Activated T-cell treated with anti-CD3 and anti-CD28 coated beads, Interleukin-2, amount 50 U/mL, for 48 hours (primary cell): ENCODE measurements around the gene PDCD5.
"Not testable (repeated sequence)": the region's sequence is repeated elsewhere in the genome, so short reads cannot be mapped to it uniquely, and the experiment has no call there.

Experiments used
- DNase-seq, 2 experiments: peaks; one replicate each; pipeline ENCODE4 v3.0.0-alpha.2; 2020

Gene PDCD5

DNA sequence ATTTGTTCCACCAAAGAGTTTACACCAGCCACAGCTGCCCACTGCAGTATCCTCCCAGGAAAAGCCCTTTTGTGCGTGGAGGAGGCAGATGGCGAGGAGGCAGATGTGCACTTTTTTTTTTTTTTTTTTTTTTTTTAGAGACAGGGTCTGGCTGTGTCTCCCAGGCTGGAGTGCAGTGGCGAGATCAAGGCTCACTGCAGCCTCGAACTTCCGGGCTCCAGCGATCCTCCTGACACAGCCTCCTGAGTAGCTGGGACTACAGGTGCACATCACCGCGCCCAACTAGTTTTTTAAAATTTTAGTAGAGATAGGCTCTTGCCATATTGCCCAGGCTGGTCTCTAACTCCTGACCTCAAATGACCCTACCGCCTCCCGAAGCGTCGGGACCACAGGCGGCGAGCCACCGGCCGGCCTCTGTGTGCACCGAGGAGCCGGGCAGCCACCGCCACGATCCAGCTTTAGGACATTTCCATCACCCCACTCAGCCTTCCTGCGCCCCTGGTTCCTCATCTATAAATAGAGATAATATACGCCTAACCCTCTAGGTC lies 563 bp upstream of the PDCD5 start:
- no peak for DNase-seq

DNA sequence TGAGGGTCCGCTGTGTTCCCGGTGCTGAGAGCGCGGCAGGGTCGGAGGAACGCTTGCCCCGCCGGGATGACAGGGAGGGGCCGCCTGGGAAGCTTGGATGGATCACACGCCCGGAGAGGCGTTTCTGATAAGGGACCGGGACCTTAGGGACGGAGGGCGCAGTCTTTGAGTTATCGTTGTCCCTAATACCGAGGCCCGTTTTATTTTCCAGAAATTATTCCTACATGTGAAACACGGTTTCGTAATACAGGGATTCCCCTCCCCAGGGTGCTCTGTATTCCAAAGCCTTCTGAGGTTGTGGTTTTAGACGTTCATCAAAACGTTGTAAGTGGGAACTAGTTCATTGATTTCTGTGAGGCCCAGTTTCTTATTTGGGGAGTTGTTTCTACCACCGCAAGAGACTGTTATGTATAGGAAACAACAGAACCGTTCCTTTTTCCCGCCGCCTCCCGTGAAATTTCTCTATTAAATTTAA lies 752 bp downstream of the PDCD5 start:
- no peak for DNase-seq

DNA sequence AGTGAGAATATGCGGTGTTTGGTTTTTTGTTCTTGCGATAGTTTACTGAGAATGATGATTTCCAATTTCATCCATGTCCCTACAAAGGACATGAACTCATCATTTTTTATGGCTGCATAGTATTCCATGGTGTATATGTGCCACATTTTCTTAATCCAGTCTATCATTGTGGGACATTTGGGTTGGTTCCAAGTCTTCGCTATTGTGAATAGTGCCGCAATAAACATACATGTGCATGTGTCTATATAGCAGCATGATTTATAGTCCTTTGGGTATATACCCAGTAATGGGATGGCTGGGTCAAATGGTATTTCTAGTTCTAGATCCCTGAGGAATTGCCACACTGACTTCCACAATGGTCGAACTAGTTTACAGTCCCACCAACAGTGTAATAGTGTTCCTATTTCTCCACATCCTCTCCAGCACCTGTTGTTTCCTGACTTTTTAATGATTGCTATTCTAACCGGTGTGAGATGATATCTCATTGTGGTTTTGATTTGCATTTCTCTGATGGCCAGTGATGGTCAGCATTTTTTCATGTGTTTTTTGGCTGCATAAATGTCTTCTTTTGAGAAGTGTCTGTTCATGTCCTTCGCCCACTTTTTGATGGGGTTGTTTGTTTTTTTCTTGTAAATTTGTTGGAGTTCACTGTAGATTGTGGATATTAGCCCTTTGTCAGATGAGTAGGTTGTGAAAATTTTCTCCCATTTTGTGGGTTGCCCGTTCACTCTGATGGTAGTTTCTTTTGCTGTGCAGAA lies 6.9 kb downstream of the PDCD5 start:
- DNase-seq, result not testable (repeated sequence)

DNA sequence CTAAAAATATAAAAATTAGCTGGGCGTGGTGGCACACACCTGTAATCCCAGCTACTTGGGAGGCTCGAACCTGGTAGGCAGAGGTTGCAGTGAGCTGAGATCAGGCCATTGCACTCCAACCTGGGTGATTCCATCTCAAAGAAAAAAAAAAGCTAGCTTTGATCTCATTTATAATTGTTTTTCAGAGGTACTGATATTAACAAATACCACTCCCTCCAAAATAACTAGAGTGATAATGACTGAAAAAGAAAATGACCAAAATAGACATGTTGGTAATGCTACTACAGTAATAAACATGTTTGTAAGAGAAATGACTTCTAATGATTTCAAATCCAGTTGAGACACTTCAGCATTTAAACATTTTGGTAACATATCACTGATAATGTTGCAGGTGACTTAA lies 13.0 kb downstream of the PDCD5 start:
- DNase-seq, result no peak

DNA sequence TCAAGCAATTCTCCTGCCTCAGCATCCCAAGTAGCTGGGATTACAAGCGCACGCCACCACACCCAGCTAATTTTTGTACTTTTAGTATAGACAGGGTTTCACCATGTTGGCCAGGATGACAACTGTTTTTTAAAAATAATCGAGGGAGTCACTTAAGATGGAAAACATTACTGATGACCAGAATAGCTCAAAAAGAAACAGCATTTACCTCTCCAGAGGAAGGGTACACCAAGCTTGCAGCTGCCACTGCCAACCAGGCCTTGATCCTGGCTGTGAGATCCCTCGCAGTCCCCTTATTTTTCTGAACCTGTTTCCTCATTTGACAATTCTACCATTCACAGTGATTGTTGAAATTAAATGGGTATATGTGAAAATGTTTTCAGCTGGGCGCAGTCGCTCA lies 14.5 kb downstream of the PDCD5 start:
- DNase-seq, result no peak

DNA sequence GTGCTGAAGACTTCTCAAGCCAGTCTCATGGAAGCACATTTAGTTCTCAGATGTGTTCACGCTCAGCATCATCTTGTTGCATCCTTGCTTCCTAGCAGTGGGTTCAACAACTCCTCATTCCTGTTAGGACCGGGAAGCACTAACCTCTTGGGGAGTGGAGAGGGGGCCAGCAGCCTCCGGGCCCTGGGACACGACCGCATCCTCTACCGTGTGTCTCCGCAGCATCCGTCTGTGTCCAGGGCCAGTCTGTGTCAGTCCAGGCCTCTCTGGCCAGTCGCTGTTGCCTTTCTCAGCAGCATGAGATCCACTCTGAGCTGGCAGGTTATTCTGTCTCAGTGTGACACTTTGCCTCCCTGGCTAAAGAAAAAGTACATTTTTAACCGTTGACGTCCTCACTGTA lies 17.0 kb downstream of the PDCD5 start:
- no peak for DNase-seq

DNA sequence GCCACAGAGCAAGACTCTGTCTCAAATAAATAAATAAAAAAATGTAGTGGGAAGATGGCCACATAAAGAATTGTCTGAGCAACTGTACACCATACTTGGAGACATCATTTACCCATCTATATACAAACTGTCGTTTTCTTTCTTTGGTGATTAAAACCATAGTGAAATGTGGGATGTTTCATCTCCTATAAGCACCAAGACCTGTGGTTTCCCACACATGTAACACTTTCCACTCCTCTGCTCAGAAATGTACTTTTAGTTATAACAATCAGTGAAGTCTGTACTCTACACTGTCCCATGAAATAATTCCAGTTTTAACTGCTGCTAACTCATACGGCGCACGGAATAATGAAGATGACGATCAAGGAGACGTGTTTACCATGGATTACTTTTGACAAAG lies 18.3 kb downstream of the PDCD5 start:
- no peak for DNase-seq

DNA sequence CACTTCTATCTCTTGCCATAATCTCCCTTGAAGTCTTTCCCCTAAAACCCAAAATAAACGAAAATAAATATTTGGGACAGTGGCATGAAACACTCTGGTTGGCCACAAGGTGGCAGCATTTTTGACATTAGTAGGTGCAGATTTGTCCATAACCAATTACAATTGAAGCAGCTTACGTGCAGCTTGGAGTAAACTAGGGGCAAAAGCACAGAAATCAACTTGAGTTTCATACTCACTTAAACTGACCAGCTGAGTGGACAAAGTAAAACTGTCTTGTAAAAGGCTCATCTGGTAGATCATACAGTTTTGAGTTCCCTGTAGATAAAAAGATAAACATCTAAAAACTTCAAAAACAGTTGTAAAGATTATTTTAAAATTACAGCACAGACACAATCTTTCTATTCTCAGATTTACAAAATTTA lies 18.8 kb downstream of the PDCD5 start:
- DNase-seq, result peak in 1 of 2 experiments; percentile 31

DNA sequence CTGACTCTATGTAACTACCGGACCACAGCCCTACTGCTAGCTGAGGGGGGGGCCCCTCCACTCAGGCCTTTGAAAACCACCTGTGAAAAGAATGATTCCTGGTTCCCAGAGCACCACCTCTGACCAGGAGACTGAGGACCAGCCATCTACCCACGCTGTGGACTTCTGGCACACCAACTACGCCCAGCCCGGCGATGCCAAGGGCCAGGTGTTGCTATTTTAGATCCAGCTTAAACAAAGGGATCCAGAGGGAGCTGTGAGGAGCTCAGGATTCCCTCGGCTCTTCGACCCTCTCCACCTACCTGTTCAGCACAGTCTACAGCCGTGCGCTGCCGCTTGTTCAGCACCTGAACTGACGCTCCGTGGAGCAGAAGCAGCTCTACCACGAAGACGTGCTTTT lies 23.0 kb downstream of the PDCD5 start:
- DNase-seq, result no peak

DNA sequence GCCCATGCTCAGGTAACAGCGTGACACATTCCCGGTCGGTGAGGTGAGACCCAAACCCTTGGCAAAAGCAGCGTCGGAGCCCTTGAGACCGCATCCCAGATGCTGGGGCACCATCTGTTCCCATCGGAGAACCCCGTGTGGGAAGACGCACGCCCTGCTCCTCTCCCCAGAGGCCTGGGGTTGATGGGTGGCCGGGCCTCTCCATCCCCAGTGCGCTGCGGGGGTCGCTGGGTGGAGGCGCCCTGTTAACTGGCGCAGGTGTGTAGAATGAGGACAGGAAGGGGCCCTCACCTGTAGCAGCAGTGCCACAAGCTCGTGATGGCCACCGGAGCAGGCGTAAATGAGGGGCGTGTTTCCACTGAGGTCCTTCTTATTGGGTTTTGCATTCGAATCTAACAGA lies 24.6 kb downstream of the PDCD5 start:
- no peak for DNase-seq

DNA sequence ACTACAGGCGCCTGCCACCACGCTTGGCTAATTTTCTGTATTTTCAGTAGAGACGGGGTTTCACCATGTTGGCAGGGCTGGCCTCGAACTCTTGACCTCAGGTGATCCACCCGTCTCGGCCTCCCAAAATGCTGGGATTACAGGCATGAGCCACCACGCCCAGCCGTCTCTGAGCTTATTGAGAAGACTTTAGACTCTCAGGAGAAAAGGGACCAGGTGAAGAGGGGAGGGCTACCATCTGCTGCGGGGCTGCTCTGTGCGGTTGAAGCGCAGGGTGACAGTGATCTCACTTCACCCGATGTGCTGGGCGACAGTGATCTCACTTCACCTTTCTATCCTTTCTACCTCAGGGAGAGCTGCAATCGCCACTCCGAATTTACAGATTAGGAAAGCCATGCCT lies 25.3 kb downstream of the PDCD5 start:
- no peak for DNase-seq

DNA sequence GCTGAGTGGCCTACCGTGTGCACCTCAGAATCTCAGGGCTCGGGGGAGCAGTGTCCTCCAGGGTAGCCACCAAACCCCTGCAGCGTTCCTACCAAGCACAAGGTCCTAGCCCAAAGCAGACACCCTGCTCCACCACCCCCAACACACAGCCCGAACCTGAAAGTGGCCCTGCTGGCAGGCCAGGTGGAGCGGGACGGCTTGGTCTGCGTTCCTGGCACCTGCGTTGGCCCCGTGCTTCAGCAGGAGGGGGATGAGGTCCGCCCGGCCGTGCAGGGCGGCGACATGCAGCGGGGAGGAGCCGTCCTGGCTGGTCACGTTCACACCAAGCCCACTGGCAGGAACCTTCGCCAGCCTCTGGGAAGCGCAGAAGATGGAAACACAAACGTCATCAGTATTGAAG lies 26.5 kb downstream of the PDCD5 start:
- no peak for DNase-seq

DNA sequence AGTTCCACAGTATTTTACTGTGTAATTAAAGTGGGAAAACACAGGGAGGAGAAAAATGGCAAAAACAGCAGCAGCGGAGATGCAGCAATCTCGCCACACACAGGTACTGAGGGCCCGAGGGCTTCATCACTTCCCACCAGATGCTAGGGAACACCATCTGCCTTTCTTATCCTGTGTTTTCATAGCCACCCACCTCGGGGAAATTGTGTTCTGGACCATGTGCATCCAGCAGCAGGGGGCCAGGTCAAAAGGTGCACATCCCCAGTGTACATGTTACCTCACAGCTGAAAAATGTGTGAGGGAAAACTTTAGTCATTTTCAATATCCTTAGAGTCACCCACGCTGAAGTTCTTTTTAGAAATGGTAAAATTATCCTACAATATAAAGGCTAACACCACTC lies 30.2 kb downstream of the PDCD5 start:
- DNase-seq, result no peak

DNA sequence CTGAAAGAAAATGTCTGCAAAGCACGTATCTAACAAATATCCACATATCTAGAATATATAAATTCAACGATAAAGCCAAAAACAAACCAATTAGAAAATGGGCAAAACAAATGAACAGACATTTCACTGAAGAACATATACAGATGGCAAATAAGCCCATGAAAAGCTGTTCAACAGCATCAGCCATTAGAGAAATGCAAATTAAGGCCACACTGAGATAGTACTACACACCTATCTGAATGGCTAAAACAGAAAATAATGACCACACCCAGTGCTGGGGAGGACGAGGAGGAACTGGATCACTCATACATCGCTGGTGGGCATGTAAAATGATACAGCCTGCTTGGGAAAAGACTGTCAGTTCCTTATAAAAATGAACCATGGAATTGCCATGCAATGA lies 32.0 kb downstream of the PDCD5 start:
- no peak for DNase-seq

DNA sequence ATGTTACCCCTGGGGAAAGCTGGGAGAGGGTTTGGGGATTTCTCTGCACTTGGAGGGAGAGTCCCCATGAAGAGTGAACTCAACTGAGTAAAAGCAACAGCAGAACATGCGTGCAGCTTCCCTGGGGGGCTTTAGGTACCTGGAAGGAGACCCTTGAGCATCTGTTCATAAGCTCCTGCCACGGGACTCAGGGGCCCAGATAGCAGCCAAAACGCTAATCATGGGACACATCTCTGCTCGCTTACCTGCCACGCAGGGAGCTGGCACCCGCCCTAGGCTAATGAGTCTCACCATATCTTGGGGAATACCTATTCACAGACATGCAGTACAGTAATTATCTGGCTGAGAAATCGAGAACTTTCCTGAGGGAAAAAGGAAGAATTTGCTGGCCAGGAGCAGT lies 33.9 kb downstream of the PDCD5 start:
- no peak for DNase-seq

DNA sequence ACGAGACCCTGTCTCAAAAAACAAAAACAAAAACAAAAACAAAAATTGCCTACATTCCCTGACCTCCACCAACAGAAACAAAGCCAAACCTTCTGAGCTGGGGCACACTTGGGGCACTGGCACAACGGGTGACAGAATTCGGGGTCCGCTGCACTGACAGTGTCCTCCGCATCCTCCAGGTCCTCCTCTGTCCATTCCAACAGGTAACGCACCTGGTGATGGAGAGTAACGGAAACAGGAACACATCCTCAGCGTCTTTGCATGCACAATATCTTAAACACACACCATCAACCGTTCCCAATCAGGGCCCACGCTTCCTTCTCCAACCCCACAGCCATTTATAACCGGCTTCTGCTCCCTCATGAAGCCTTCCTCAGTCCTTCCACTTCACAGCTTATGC lies 34.6 kb downstream of the PDCD5 start:
- no peak for DNase-seq

DNA sequence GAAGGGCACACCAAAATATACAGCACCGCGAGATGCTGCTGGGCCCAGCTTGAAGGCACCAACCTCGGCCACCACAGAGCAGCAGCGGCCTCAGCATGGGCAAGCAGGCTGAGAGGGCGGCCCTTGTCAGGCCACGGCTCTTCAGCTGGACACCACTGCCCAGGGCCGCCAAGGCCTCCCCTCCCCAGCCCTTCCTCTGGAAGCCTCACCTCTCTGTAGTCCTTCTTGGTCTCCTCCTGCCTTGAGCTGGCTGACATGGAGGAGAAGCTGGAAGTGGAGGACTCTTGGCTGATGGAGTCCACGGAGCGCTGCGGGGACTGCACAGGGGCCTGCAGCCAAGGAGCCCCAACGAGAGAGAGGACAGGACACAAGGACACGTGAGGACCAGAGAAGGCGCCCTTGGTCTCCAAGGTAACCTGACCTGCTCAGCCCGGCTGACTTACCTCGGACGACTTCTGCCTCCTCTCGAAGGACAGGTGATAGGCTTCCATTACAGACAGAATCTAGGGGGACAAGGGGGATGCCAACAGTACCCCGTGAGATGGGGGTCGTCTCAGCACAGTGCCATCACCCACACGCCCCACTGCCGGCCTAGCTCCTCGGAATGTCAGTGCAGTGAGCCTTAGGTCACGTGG lies 38.2 kb downstream of the PDCD5 start:
- DNase-seq, result no peak

DNA sequence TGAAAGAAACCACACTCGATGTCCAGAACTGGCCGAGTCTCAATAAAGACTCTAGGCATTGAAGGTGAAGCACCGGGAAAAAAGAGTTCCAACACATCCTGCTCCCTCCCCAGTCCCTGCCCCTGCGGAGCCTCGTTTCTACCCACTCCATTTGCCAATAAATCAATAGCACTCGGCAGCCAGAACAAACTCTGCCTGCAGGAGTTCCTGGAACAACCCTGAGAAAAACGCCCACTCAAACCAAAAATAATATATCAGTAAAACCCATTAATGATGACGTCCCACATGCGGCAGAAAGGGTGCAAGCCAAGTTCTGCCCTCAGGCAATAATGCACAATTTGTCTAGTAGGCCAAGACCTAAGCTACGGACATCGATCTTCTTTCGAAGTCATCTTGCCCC lies 41.0 kb downstream of the PDCD5 start:
- no peak for DNase-seq

DNA sequence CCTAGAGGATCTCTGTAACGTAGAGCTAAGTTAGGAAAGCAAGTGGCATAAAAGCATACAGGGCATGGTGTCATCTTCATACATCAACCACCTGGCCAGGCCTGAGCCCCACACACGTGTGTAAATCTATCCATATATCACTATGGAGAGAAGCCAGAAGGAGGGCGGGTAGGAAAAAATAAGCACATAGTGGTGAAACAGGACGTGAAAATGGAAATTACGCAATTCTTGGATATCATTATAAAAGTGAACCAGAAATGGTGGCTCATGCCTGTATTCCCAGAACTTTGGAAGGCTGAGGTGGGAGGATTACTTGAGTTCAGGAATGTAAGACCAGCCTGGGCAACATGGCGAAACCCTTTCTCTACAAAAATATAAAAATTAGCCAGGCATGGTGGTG lies 43.4 kb downstream of the PDCD5 start:
- no peak for DNase-seq

DNA sequence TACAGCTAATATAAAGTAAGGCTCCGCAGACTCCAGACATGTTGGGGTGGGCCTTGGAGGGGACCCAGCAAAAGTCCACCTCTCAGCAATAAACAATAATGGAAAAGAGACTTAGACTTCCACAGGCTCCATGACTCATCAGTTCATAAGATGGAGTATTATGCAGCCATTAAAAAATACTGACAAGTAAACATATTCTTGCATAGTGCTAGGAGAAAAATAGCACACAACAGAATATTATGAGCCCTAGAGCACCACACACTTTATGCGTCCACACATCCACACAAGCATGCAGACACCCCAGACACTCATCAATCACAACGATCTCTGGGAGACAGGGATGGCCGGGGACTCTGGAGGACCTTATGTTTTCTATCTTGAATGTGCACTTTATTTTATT lies 46.0 kb downstream of the PDCD5 start:
- no peak for DNase-seq

DNA sequence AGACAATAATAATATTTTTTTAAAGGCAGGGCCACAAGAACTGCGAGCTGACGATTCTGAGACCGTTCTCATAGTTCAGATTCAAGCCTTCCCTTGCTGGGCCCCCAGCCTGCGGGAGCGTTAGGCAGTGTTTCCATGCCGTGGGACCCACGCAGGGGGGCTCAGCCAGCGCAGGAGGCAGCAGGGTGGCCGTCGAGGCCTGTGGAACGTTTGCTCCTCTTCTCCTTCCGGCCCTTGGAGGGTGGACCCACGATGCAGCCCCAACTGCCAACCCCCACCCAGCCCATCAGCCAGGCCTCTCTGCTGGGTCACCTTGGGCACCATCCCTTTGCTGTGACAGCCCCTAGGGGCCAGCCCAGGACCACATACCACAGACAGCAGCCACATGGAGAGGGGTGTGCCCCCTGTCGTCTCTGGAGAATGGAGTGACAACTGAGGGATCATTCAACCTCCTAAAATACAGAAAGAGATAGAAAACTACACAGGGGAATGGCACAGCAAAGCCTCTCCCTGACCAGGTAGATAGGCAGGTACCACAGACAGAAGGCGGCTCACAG lies 46.8 kb downstream of the PDCD5 start:
- DNase-seq, result no peak

DNA sequence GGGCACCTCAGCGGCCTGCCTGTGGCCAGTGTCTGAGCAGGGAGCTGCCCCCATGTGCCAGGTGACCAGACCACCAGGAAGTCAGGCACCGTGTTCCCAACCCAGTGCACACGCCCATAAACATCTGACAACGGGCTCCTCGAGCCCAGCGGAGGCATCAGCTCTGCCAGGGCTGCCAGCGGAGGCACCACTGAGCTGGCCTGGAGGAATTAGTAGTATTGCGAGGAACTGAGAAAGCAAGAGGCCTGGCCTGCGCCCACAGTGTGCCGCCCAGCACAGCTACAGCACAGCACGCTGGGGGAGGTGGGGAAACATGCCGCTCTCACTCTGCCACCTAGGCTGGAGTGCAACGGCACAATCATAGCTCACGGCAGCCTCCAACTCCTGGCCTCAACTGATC lies 49.3 kb downstream of the PDCD5 start:
- no peak for DNase-seq

DNA sequence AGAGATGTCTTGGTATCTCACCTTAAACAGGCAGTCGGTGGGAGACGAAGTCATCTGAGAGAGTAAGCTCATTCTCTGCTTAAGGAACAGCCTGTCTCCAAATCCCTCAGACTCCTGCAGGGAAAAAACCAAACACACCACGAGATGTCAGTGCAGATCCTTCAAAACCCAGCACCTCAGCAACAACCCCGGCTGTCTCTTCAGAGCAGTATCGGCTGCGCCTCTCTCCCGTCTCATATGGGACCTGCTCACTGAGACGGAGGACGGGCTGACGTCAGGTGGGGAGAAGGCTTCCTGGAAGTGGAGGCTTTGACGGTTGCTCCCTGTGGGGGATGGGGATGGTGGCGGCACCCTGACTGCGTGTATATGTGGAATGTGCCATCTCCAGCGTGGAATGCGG lies 50.4 kb downstream of the PDCD5 start:
- no peak for DNase-seq
